ENCODE measurements around the gene ASB8.

DNA sequence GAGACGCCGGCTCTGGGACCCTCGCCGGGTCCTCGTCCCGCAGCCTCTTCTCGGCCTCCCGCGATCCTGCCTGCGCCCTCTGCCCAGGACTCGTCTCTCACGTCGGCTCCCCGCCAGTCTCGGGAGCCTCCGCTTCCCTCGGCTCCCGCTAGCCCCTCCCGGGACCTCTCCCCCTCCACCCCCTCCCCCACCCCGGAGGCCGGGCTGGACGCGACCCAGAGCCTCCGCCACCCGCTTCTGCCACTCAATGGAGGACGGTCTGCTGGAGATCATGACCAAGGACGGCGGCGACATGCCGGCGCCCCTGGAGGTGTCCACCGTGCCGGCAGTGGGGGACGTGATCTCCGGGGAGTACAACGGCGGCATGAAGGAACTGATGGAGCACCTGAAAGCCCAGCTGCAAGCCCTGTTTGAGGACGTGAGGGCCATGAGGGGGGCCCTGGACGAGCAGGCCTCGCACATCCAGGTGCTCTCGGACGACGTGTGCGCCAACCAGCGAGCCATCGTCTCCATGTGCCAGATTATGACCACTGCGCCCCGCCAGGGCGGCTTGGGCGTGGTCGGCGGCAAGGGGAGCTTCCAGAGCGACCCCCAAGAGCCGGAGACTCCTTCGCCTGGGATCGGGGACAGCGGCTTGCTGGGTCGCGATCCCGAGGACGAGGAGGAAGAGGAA is 26.7 kb upstream of the ASB8 start:
- TF ChIP-seq CTCF (IDR thresholded peaks at IDR 0.05; ENCODE audit: low read depth, low read length, poor library complexity, severe bottlenecking) (no peak), EZH2phosphoT487 (IDR thresholded peaks at IDR 0.05; ENCODE audit: borderline replicate concordance, low read length) (no peak)
